Suprapubic skin (tissue), 4 donors: Measurements from ENCODE around the gene RNF217. TPM values are rescaled to one million over a fixed set of nuclear protein-coding genes. Genes with fewer than 3 reads are reported as not detected.

Experiments used
- DNase-seq, 2 donors: peaks; one replicate each; pipeline ENCODE4 v3.0.0-alpha.2; 2019; ENCODE audit warnings: low spot score in 2 of 2
- H3K27ac ChIP-seq: fragments of 200-600 bp; sonication (generic); one replicate; pipeline ENCODE4 v1.5.1; 2019
- H3K27me3 ChIP-seq: fragments of 200-600 bp; sonication (generic); one replicate; pipeline ENCODE4 v1.5.1; 2019
- H3K36me3 ChIP-seq: fragments of 200-600 bp; sonication (generic); one replicate; pipeline ENCODE4 v1.5.1; 2019
- H3K4me1 ChIP-seq: fragments of 200-600 bp; sonication (generic); one replicate; pipeline ENCODE4 v1.5.1; 2019
- H3K4me3 ChIP-seq: fragments of 200-600 bp; sonication (generic); one replicate; pipeline ENCODE4 v1.5.1; 2019; ENCODE audit warnings: mild to moderate bottlenecking
- H3K9me3 ChIP-seq: fragments of 200-600 bp; sonication (generic); one replicate; pipeline ENCODE4 v1.5.1; 2019
- CTCF ChIP-seq, 2 donors: fragments of 200-600 bp in 1 of 2; fragments of 450-650 bp in 1 of 2; sonication (generic) in 1 of 2; IDR thresholded peaks; one replicate each; pipeline ENCODE4 v1.5.1; 2016 to 2019; ENCODE audit warnings: antibody characterized with exemption in 2 of 2, mild to moderate bottlenecking in 1 of 2, moderate library complexity in 1 of 2
- EP300 ChIP-seq: sonication (generic); formaldehyde crosslinking; IDR thresholded peaks from one replicate; pipeline ENCODE4 v1.6.1; 2017; ENCODE audit warnings: antibody characterized with exemption
- POLR2A ChIP-seq, 2 donors: fragments of 450-650 bp; IDR thresholded peaks; one replicate each; pipeline ENCODE4 v1.6.1; 2017; ENCODE audit warnings: antibody characterized with exemption in 2 of 2, mild to moderate bottlenecking in 2 of 2, moderate library complexity in 2 of 2
- POLR2AphosphoS5 ChIP-seq, 3 donors: sonication (generic); formaldehyde crosslinking; IDR thresholded peaks; one replicate each; pipeline ENCODE4 v1.6.1; 2017; ENCODE audit warnings: antibody characterized with exemption in 3 of 3
- WGBS: methylation state at CpG from one replicate; pipeline ENCODE4 v1.1.5; 2018; 5-methylcytosine and 5-hydroxymethylcytosine counted together
- total RNA-seq, 4 donors: library from RNA; depleted of rRNA; stranded (reverse); fragments of >200 nt; gene quantifications; one replicate each; pipeline ENCODE4 v1.1.0, GENCODE V29; 2016

Gene RNF217
- total RNA-seq, 4 donors from 2014 or later, result 32.3 to 55.1 (median 43.3) TPM

GRCh38 chr6:124995131-124995530, 32.9 kb downstream of the RNF217 start:
- no peak for TF ChIP-seq EP300
- no peak for TF ChIP-seq CTCF (IDR thresholded peaks at IDR 0.05)
- TF ChIP-seq POLR2AphosphoS5 (IDR thresholded peaks at IDR 0.05), result no peak
- TF ChIP-seq POLR2A (IDR thresholded peaks at IDR 0.05), result no peak
- Histone ChIP-seq H3K27ac (no peak overlapping the region), H3K36me3 (no peaks in the 10 kb centered on the region), H3K27me3 (no peaks in the 10 kb centered on the region), H3K4me1 (peaks cover 12% of the 10 kb centered on the region), H3K9me3 (no peaks in the 10 kb centered on the region), H3K4me3 (no peak overlapping the region)
- no peak for DNase-seq

GRCh38 chr6:124995645-124996325, 33.5 kb downstream of the RNF217 start:
- 83% methylated on average over 8 of the region's 8 CpGs for WGBS
- Histone ChIP-seq H3K9me3 (no peaks in the 10 kb centered on the region), H3K4me1 (peaks cover 12% of the 10 kb centered on the region), H3K27ac (no peak overlapping the region), H3K27me3 (no peaks in the 10 kb centered on the region), H3K4me3 (no peak overlapping the region), H3K36me3 (no peaks in the 10 kb centered on the region)
- no peak for DNase-seq
- TF ChIP-seq POLR2AphosphoS5 (IDR thresholded peaks at IDR 0.05) (no peak), CTCF (IDR thresholded peaks at IDR 0.05) (no peak)

GRCh38 chr6:124996411-124996810, 34.2 kb downstream of the RNF217 start:
- H3K4me1 ChIP-seq, result peaks cover 12% of the 10 kb centered on the region

GRCh38 chr6:124997196-124997875, 35.1 kb downstream of the RNF217 start:
- Histone ChIP-seq H3K27ac (no peak overlapping the region), H3K36me3 (no peaks in the 10 kb centered on the region), H3K4me1 (peaks cover 17% of the 10 kb centered on the region), H3K9me3 (no peaks in the 10 kb centered on the region), H3K4me3 (no peak overlapping the region), H3K27me3 (no peaks in the 10 kb centered on the region)
- WGBS, result 67% methylated on average over 8 of the region's 8 CpGs
- DNase-seq, result no peak
- TF ChIP-seq CTCF (IDR thresholded peaks at IDR 0.05) (no peak), POLR2AphosphoS5 (IDR thresholded peaks at IDR 0.05) (no peak), POLR2A (IDR thresholded peaks at IDR 0.05) (no peak), EP300 (no peak)

More at GRCh38 chr6:124996411-124996810, 34.2 kb downstream of the RNF217 start:
- no peaks in the 10 kb centered on the region for H3K36me3 ChIP-seq
- H3K27me3 ChIP-seq, result no peaks in the 10 kb centered on the region
- H3K27ac ChIP-seq, result no peak overlapping the region
- H3K4me3 ChIP-seq, result no peak overlapping the region
- DNase-seq, result no peak
- no peak for TF ChIP-seq POLR2AphosphoS5 (IDR thresholded peaks at IDR 0.05)
- no peak for TF ChIP-seq EP300
- TF ChIP-seq CTCF (IDR thresholded peaks at IDR 0.05), result no peak
- TF ChIP-seq POLR2A (IDR thresholded peaks at IDR 0.05), result no peak
- no peaks in the 10 kb centered on the region for H3K9me3 ChIP-seq

GRCh38 chr6:124999105-124999764, 37.0 kb downstream of the RNF217 start:
- H3K27ac ChIP-seq, result no peak overlapping the region
- TF ChIP-seq POLR2AphosphoS5 (IDR thresholded peaks at IDR 0.05) (no peak), CTCF (IDR thresholded peaks at IDR 0.05) (no peak), EP300 (no peak), POLR2A (IDR thresholded peaks at IDR 0.05) (no peak)
- DNase-seq, result no peak
- H3K27me3 ChIP-seq, result no peaks in the 10 kb centered on the region
- H3K36me3 ChIP-seq, result no peaks in the 10 kb centered on the region
- no peaks in the 10 kb centered on the region for H3K9me3 ChIP-seq
- WGBS, result 45% methylated on average over 2 of the region's 2 CpGs
- no peak overlapping the region for H3K4me3 ChIP-seq
- peaks cover 17% of the 10 kb centered on the region for H3K4me1 ChIP-seq
